Measurements from ENCODE around the gene SOAT1. TPM values are rescaled to one million over a fixed set of nuclear protein-coding genes. Genes with fewer than 3 reads are reported as not detected.

SOAT1 gene
- polyA plus RNA-seq, 2 of the 4 experiments (the other 2 are of a cell fraction), result 19.0 to 62.1 TPM

- Histone ChIP-seq H3K4me3 (no peak overlapping the region), H3K9me3 (no peaks in the 10 kb centered on the region), H3K4me2 (no peak overlapping the region), H3K27ac (no peak overlapping the region), H3K4me1 (peaks cover 4% of the 10 kb centered on the region; the same call in 1 of the 3 replicates)
- 95% methylated on average over 1 of the region's 1 CpG for WGBS (ENCODE audit: missing lambda C conversion rate)
- TF ChIP-seq NR3C1 (IDR thresholded peaks at IDR 0.05) (no peak), REST (IDR thresholded peaks at IDR 0.05) (no peak), FOSB (CRISPR knock-in tag; IDR thresholded peaks at IDR 0.05) (no peak), JUNB (IDR thresholded peaks at IDR 0.05) (no peak), ZNF302 (CRISPR knock-in tag; IDR thresholded peaks at IDR 0.05) (no peak), HES2 (IDR thresholded peaks at IDR 0.05) (no peak), CBX2 (IDR thresholded peaks at IDR 0.05; ENCODE audit: borderline replicate concordance, low read depth) (no peak), FOSL2 (IDR thresholded peaks at IDR 0.05) (no peak), FOSL2 (CRISPR knock-in tag; IDR thresholded peaks at IDR 0.05) (no peak), CHD4 (IDR thresholded peaks at IDR 0.05; ENCODE audit: borderline replicate concordance) (no peak), MAX (IDR thresholded peaks at IDR 0.05) (no peak), EHMT2 (IDR thresholded peaks at IDR 0.05; ENCODE audit: low read depth) (no peak)
- POLR2A ChIA-PET, result no interaction called here
- DNase-seq (ENCODE audit: low read depth in 1 of 2, low spot score in 1 of 2) (no peak), ATAC-seq (no peak), FAIRE-seq (no peak)
- CTCF ChIA-PET, result interaction anchor here (0.6 to 2.7 kb wide), 4 partner anchors 10 to 142 kb away, joined by 3 to 12 read pairs (median 3); no protein-coding TSS in a partner anchor
Measured at GRCh38 chr1:179262183-179262582, 31.4 kb upstream of the SOAT1 start.

GRCh38 chr1:179263121-179263520 lies 30.5 kb upstream of the SOAT1 start:
- TF ChIP-seq ESRRA (IDR thresholded peaks at IDR 0.05; ENCODE audit: borderline replicate concordance, low read length) (no peak), BHLHE40 (IDR thresholded peaks at IDR 0.05; ENCODE audit: low read depth, low read length) (no peak), ELK1 (IDR thresholded peaks at IDR 0.05; ENCODE audit: low read depth, low read length) (no peak), CHD4 (IDR thresholded peaks at IDR 0.05; ENCODE audit: borderline replicate concordance) (no peak), POLR2A (IDR thresholded peaks at IDR 0.05; ENCODE audit: low read length) (no peak), RAD21 (conservative IDR thresholded peaks at IDR 0.05 in 1 of 2, IDR thresholded peaks at IDR 0.05 in 1 of 2) (no peak), HOXB13 (CRISPR knock-in tag; IDR thresholded peaks at IDR 0.05; ENCODE audit: low read depth) (no peak), NFE2L2 (conservative IDR thresholded peaks at IDR 0.05; ENCODE audit: low read length) (no peak), USF2 (IDR thresholded peaks at IDR 0.05) (no peak), EHF (CRISPR knock-in tag; IDR thresholded peaks at IDR 0.05) (no peak), TP53 (CRISPR knock-in tag; IDR thresholded peaks at IDR 0.05) (no peak), GATA3 (IDR thresholded peaks at IDR 0.05; ENCODE audit: borderline replicate concordance) (no peak), NR3C1 (IDR thresholded peaks at IDR 0.05) (no peak), RARB (CRISPR knock-in tag; IDR thresholded peaks at IDR 0.05) (no peak), CBX8 (IDR thresholded peaks at IDR 0.05) (no peak)
- no peak for ATAC-seq
- H3K4me3 ChIP-seq, result no peak overlapping the region
- CTCF ChIA-PET, result interaction anchor here (1.1 to 2.7 kb wide), 2 partner anchors 11 to 107 kb away, joined by 3 to 12 read pairs; no protein-coding TSS in a partner anchor
- H3K9me3 ChIP-seq, result no peaks in the 10 kb centered on the region
- no peak overlapping the region for H3K4me2 ChIP-seq
- POLR2A ChIA-PET, result no interaction called here
- H3K27ac ChIP-seq, result no peak overlapping the region
- DNase-seq (ENCODE audit: low read depth in 1 of 2, low spot score in 1 of 2), result no peak
- H3K4me1 ChIP-seq, result peaks cover 4% of the 10 kb centered on the region; the same call in 1 of the 3 replicates
- no peak for FAIRE-seq
